Sigmoid colon (tissue), 7 donors: Measurements from ENCODE around the gene CDKN2AIPNL. TPM values are rescaled to one million over a fixed set of nuclear protein-coding genes. Genes with fewer than 3 reads are reported as not detected.
"Not testable (repeated sequence)": the region's sequence is repeated elsewhere in the genome, so short reads cannot be mapped to it uniquely, and the experiment has no call there.

Experiments used
- DNase-seq: peaks from one replicate; pipeline ENCODE4 v3.0.0-alpha.2; 2019
- H3K27ac ChIP-seq, 4 donors: fragments of 200-600 bp; sonication (generic); one replicate each; pipeline ENCODE4 v1.5.1; 2016 to 2019; ENCODE audit warnings: mild to moderate bottlenecking in 1 of 4
- H3K27me3 ChIP-seq, 3 donors: fragments of 200-600 bp; sonication (generic); one replicate each; pipeline ENCODE4 v1.5.1; 2019; ENCODE audit warnings: mild to moderate bottlenecking in 1 of 3
- H3K36me3 ChIP-seq, 4 donors: fragments of 200-600 bp; sonication (generic); one replicate each; pipeline ENCODE4 v1.5.1; 2016 to 2019
- H3K4me1 ChIP-seq, 4 donors: fragments of 200-600 bp; sonication (generic); one replicate each; pipeline ENCODE4 v1.5.1; 2017 to 2019
- H3K4me3 ChIP-seq, 4 donors: fragments of 200-600 bp; sonication (generic); one replicate each; pipeline ENCODE4 v1.5.1; 2017 to 2019; ENCODE audit warnings: mild to moderate bottlenecking in 2 of 4, moderate library complexity in 1 of 4
- H3K9me3 ChIP-seq, 4 donors: fragments of 200-600 bp in 3 of 4; sonication (generic) in 3 of 4; one replicate each; pipeline versions ENCODE4 v1.5.1 to v1.6.1; 2013 to 2019
- CTCF ChIP-seq, 4 experiments: fragments of 450-650 bp in 3 of 4; fragments of 200-600 bp in 1 of 4; IDR thresholded peaks; one replicate each; pipeline ENCODE4 v1.5.1; 2016 to 2019; ENCODE audit warnings: antibody characterized with exemption in 4 of 4, mild to moderate bottlenecking in 3 of 4, moderate library complexity in 2 of 4
- EP300 ChIP-seq, 4 donors: sonication (generic); formaldehyde crosslinking; IDR thresholded peaks; one replicate each; pipeline ENCODE4 v1.6.1; 2017; ENCODE audit warnings: antibody characterized with exemption in 4 of 4
- POLR2A ChIP-seq, 2 donors: fragments of 450-650 bp; IDR thresholded peaks; one replicate each; pipeline ENCODE4 v1.6.1; 2016; ENCODE audit warnings: antibody characterized with exemption in 2 of 2, mild to moderate bottlenecking in 2 of 2, moderate library complexity in 2 of 2
- POLR2AphosphoS5 ChIP-seq, 4 donors: sonication (generic); formaldehyde crosslinking; IDR thresholded peaks; one replicate each; pipeline ENCODE4 v1.6.1; 2017; ENCODE audit warnings: antibody characterized with exemption in 4 of 4
- WGBS, 2 donors: extraction: QIAGEN DNeasy Blood & Tissue Kit; methylation state at CpG; one replicate each; pipeline ENCODE4 v1.1.7; 2013; 5-methylcytosine and 5-hydroxymethylcytosine counted together
- intact Hi-C: fragments of 100-400 bp; cut with DNase I; formaldehyde crosslinking; loops from one replicate; pipeline ENCODE4 v1.15.1; 2023
- polyA plus RNA-seq, 3 donors: library from polyadenylated mRNA; stranded (reverse); fragments of 200-250 nt; gene quantifications; one replicate each; pipeline ENCODE4 v1.2.3, GENCODE V29; 2013
- total RNA-seq, 4 donors: library from RNA; depleted of rRNA; stranded (reverse); fragments of >200 nt; gene quantifications; one replicate each; pipeline ENCODE4 v1.1.0, GENCODE V29; 2016
- donor health status: healthy with polysubstance abuse.
- donor health status: Bipolar disorder and iron deficiency.
- donor health status: healthy.

CDKN2AIPNL gene
- total and polyA plus RNA-seq, 7 donors: 18.9 to 42.5 (median 22.5) TPM

- no peaks in the 10 kb centered on the region for H3K27me3 ChIP-seq
- H3K4me3 ChIP-seq: no peak overlapping the region
- intact Hi-C loops: no loop called here
- DNase-seq: no peak
- H3K4me1 ChIP-seq: peaks cover 0 to 21% (median 4%) of the 10 kb centered on the region in 4 donors
- peaks cover 13 to 95% (median 38%) of the 10 kb centered on the region in 4 donors for H3K36me3 ChIP-seq
- H3K9me3 ChIP-seq: no peaks in the 10 kb centered on the region
- WGBS, 2 donors: 91 to 98% methylated on average over 7 of the region's 7 CpGs
- no peak for TF ChIP-seq EP300 (IDR thresholded peaks at IDR 0.05)
- TF ChIP-seq POLR2A (IDR thresholded peaks at IDR 0.05): no peak
- no peak for TF ChIP-seq POLR2AphosphoS5 (IDR thresholded peaks at IDR 0.05)
- TF ChIP-seq CTCF (IDR thresholded peaks at IDR 0.05): no peak
- H3K27ac ChIP-seq: no peak overlapping the region
Measured at GRCh38 chr5:134394932-134395331, 16.7 kb downstream of the CDKN2AIPNL start.

- Histone ChIP-seq H3K27ac (peak overlapping the region in 1 of 4 donors; percentile 3), H3K4me3 (no peak overlapping the region), H3K27me3 (no peaks in the 10 kb centered on the region), H3K9me3 (no peaks in the 10 kb centered on the region), H3K4me1 (peaks cover 0 to 21% (median 4%) of the 10 kb centered on the region in 4 donors), H3K36me3 (peaks cover 16 to 100% (median 52%) of the 10 kb centered on the region in 4 donors)
- TF ChIP-seq POLR2AphosphoS5 (IDR thresholded peaks at IDR 0.05): no peak
- TF ChIP-seq EP300 (IDR thresholded peaks at IDR 0.05): no peak
- TF ChIP-seq CTCF (IDR thresholded peaks at IDR 0.05): no peak
- no peak for TF ChIP-seq POLR2A (IDR thresholded peaks at IDR 0.05)
- no peak for DNase-seq
- WGBS, 2 donors: 57 to 81% methylated on average over 2 of the region's 2 CpGs
- intact Hi-C loops: no loop called here
Measured at GRCh38 chr5:134392301-134392700, 19.4 kb downstream of the CDKN2AIPNL start.

GRCh38 chr5:134387443-134387842 is 24.2 kb downstream of the CDKN2AIPNL start:
- intact Hi-C loops: no loop called here
- no peaks in the 10 kb centered on the region for H3K27me3 ChIP-seq
- TF ChIP-seq POLR2A (IDR thresholded peaks at IDR 0.05): no peak
- H3K4me1 ChIP-seq: peaks cover 0 to 11% (median 3%) of the 10 kb centered on the region in 4 donors
- no peak for DNase-seq
- no peak overlapping the region for H3K4me3 ChIP-seq
- H3K9me3 ChIP-seq: no peaks in the 10 kb centered on the region
- no peak overlapping the region for H3K27ac ChIP-seq
- H3K36me3 ChIP-seq: peaks cover 12 to 100% (median 62%) of the 10 kb centered on the region in 4 donors
- WGBS, 2 donors: 95 to 100% methylated on average over 1 of the region's 1 CpG

GRCh38 chr5:134383980-134384697 is 27.5 kb downstream of the CDKN2AIPNL start:
- 69 to 77% methylated on average over 4 of the region's 4 CpGs for WGBS, 2 donors
- no peak for DNase-seq
- no peak for TF ChIP-seq POLR2A (IDR thresholded peaks at IDR 0.05)
- no peak for TF ChIP-seq EP300 (IDR thresholded peaks at IDR 0.05)
- TF ChIP-seq CTCF (IDR thresholded peaks at IDR 0.05): no peak
- TF ChIP-seq POLR2AphosphoS5 (IDR thresholded peaks at IDR 0.05): no peak

GRCh38 chr5:134382204-134382603 is 29.5 kb downstream of the CDKN2AIPNL start:
- peaks cover 18 to 93% (median 53%) of the 10 kb centered on the region in 4 donors for H3K36me3 ChIP-seq
- H3K4me1 ChIP-seq, H3K27ac ChIP-seq, DNase-seq, H3K9me3 ChIP-seq, H3K27me3 ChIP-seq, intact Hi-C loops, H3K4me3 ChIP-seq: not testable (repeated sequence)
- 98 to 100% methylated on average over 2 of the region's 2 CpGs for WGBS, 2 donors

More at GRCh38 chr5:134383980-134384697, 27.5 kb downstream of the CDKN2AIPNL start:
- H3K4me1 ChIP-seq: no peaks in the 10 kb centered on the region
- no peaks in the 10 kb centered on the region for H3K9me3 ChIP-seq
- H3K27me3 ChIP-seq: no peaks in the 10 kb centered on the region
- peaks cover 18 to 96% (median 57%) of the 10 kb centered on the region in 4 donors for H3K36me3 ChIP-seq
- intact Hi-C loops: no loop called here
- no peak overlapping the region for H3K27ac ChIP-seq
- H3K4me3 ChIP-seq: no peak overlapping the region
